ENCODE results near the gene TJP3. TPM values are rescaled to one million over a fixed set of nuclear protein-coding genes. Genes with fewer than 3 reads are reported as not detected.

The TJP3 gene
- total and polyA plus RNA-seq, 10 of the 15 experiments (the other 5 are each of a cell fraction or from before 2014, with no cell fraction given), result 0.04 to 1.2 (median 0.29) TPM; not detected in 6

- RAD21 ChIA-PET (ENCODE audit: unreplicated experiment), result no interaction called here
- no peaks in the 10 kb centered on the region for H3K79me2 ChIP-seq (ENCODE audit: control insufficient read depth, insufficient read depth, low read length)
- no peak for DNase-seq (ENCODE audit: low read depth, low spot score)
- no peak overlapping the region for H3K4me3 ChIP-seq
- no peak overlapping the region for H3K4me2 ChIP-seq (ENCODE audit: control insufficient read depth, insufficient read depth)
- intact Hi-C loops (cut with micrococcal nuclease; ENCODE audit: unreplicated experiment) (no loop called here), in situ Hi-C loops (cut with MboI) (no loop called here)
- no peak overlapping the region for H3K27ac ChIP-seq (ENCODE audit: control insufficient read depth, insufficient read depth)
- no peaks in the 10 kb centered on the region; a peak in 1 of 4 replicates for H3K27me3 ChIP-seq (replicated peaks in 1 of 2; ENCODE audit: control insufficient read depth in 2 of 2, insufficient read depth in 2 of 2, low read length in 1 of 2)
- WGBS (ENCODE audit: insufficient coverage, insufficient replicate concordance, low lambda C conversion rate, missing lambda C conversion rate), result 49% methylated on average over 9 of the region's 9 CpGs
- no peaks in the 10 kb centered on the region; a peak in 1 of 4 replicates for H3K36me3 ChIP-seq (ENCODE audit: control insufficient read depth in 2 of 2, insufficient read depth in 2 of 2, low read length in 1 of 2)
- TF ChIP-seq NFYB (IDR thresholded peaks at IDR 0.05; ENCODE audit: insufficient read depth, low read depth, low read length), result no peak
- no peak for TF ChIP-seq JUND (IDR thresholded peaks at IDR 0.05; ENCODE audit: low read depth, low read length)
- no peak for TF ChIP-seq EGR1 (IDR thresholded peaks at IDR 0.05; ENCODE audit: borderline replicate concordance in 1 of 2, low read depth in 2 of 2, low read length in 2 of 2)
- no peak for TF ChIP-seq HDGF (IDR thresholded peaks at IDR 0.05)
- TF ChIP-seq CBX3 (IDR thresholded peaks at IDR 0.05; ENCODE audit: borderline replicate concordance, low read depth), result no peak
- TF ChIP-seq SPI1 (IDR thresholded peaks at IDR 0.05; ENCODE audit: borderline replicate concordance, insufficient read depth, low read depth, low read length), result no peak
- no peak for TF ChIP-seq NBN (IDR thresholded peaks at IDR 0.05)
- no peak for TF ChIP-seq NRF1 (conservative IDR thresholded peaks at IDR 0.05; ENCODE audit: low read depth, low read length)
- no peak for TF ChIP-seq NR2C1 (IDR thresholded peaks at IDR 0.05)
- no peak for TF ChIP-seq ATF3 (IDR thresholded peaks at IDR 0.05; ENCODE audit: borderline replicate concordance, extremely low read depth, low read depth, low read length)
- no peak for TF ChIP-seq BCL3 (IDR thresholded peaks at IDR 0.05; ENCODE audit: borderline replicate concordance, insufficient read depth, low read depth, low read length, poor library complexity, severe bottlenecking)
- no peak for TF ChIP-seq MAX (IDR thresholded peaks at IDR 0.05; ENCODE audit: low read depth, low read length)
- TF ChIP-seq RBBP5 (conservative IDR thresholded peaks at IDR 0.05), result no peak
- no peak for TF ChIP-seq ZNF384 (IDR thresholded peaks at IDR 0.05; ENCODE audit: borderline replicate concordance, low read depth, low read length)
- no peak for TF ChIP-seq TARDBP (IDR thresholded peaks at IDR 0.05; ENCODE audit: borderline replicate concordance)
- no peak for TF ChIP-seq CBX5 (IDR thresholded peaks at IDR 0.05; ENCODE audit: low read depth)
- no peak for TF ChIP-seq CHD2 (IDR thresholded peaks at IDR 0.05; ENCODE audit: borderline replicate concordance, low read depth, low read length)
- TF ChIP-seq ZNF274 (IDR thresholded peaks at IDR 0.05; ENCODE audit: insufficient read depth, insufficient read length), result no peak
- no peak overlapping the region for H3K9ac ChIP-seq (ENCODE audit: control insufficient read depth, insufficient read depth, low read length)
- H4K20me1 ChIP-seq (ENCODE audit: control insufficient read depth, insufficient read depth), result no peaks in the 10 kb centered on the region
- BruUV-seq (replicated peaks), result no TSS peak
- CTCF ChIA-PET, result no interaction called here
- H3K4me1 ChIP-seq (ENCODE audit: control insufficient read depth, insufficient read depth, low read length), result no peaks in the 10 kb centered on the region
- ATAC-seq, result no peak
- no peak overlapping the region for H2AFZ ChIP-seq (ENCODE audit: control insufficient read depth, low read depth, low read length)
- FAIRE-seq, result no peak
- no peaks in the 10 kb centered on the region; the same call in 2 of the 3 replicates for H3K9me3 ChIP-seq (replicated peaks; ENCODE audit: control insufficient read depth, insufficient read depth, low read length)
- POLR2A ChIA-PET, result no interaction called here
- SMC1A ChIA-PET (ENCODE audit: uncharacterized antibody, unreplicated experiment), result no interaction called here
Measured at GRCh38 chr19:3780786-3781304, 72.7 kb downstream of the TJP3 start.

Measured in GM12878 (cell line).